Ovary (tissue), 9 donors: ENCODE measurements around the gene KCNH5. TPM values are rescaled to one million over a fixed set of nuclear protein-coding genes. Genes with fewer than 3 reads are reported as not detected.

ENCODE experiments used
- DNase-seq, 5 donors: peaks; one replicate each; pipeline ENCODE4 v3.0.0-alpha.2; 2019 to 2020
- H3K27ac ChIP-seq, 2 donors: fragments of 200-600 bp; one replicate each; pipeline versions ENCODE4 v1.5.1 to v1.8.0; 2019 to 2022
- H3K27me3 ChIP-seq: fragments of 200-600 bp; one replicate; pipeline ENCODE4 v1.8.0; 2022
- H3K36me3 ChIP-seq: fragments of 200-600 bp; sonication (generic); one replicate; pipeline ENCODE4 v1.5.1; 2019
- H3K4me1 ChIP-seq: one replicate; pipeline ENCODE4 v1.8.1; 2013; ENCODE audit warnings: mild to moderate bottlenecking, moderate library complexity; ENCODE audit not compliant: insufficient read depth
- H3K4me3 ChIP-seq: fragments of 200-600 bp; sonication (generic); one replicate; pipeline ENCODE4 v1.5.1; 2017
- H3K9me3 ChIP-seq, 2 donors: fragments of 200-600 bp in 1 of 2; sonication (generic) in 1 of 2; one replicate each; pipeline versions ENCODE4 v1.5.1 to v1.8.1; 2013 to 2019; ENCODE audit warnings: mild to moderate bottlenecking in 1 of 2, moderate library complexity in 1 of 2
- CTCF ChIP-seq, 3 donors: fragments of 450-650 bp in 2 of 3; fragments of 200-600 bp in 1 of 3; IDR thresholded peaks; one replicate each; pipeline versions ENCODE4 v1.5.1 to v1.8.0; 2016 to 2022; ENCODE audit warnings: antibody characterized with exemption in 3 of 3, mild to moderate bottlenecking in 1 of 3
- EP300 ChIP-seq: sonication (generic); formaldehyde crosslinking; IDR thresholded peaks from one replicate; pipeline ENCODE4 v1.6.1; 2017; ENCODE audit warnings: antibody characterized with exemption
- POLR2A ChIP-seq: fragments of 450-650 bp; IDR thresholded peaks from one replicate; pipeline ENCODE4 v1.6.1; 2017; ENCODE audit warnings: antibody characterized with exemption, mild to moderate bottlenecking, moderate library complexity
- WGBS, 3 donors: extraction: QIAGEN DNeasy Blood & Tissue Kit in 1 of 3; methylation state at CpG; one replicate each; pipeline versions ENCODE4 v1.1.5 to v1.1.7; 2013 to 2017; 5-methylcytosine and 5-hydroxymethylcytosine counted together
- intact Hi-C, 4 donors: fragments of 100-400 bp; cut with DNase I; formaldehyde crosslinking; loops; one replicate each; pipeline versions ENCODE4 v1.11.0 to v1.15.1; 2022 to 2023
- polyA plus RNA-seq, 2 donors: library from polyadenylated mRNA; stranded (reverse); fragments of 200-250 nt in 1 of 2; fragments of 350-450 nt in 1 of 2; fragmentation: Illumina TruSeq in 1 of 2; extraction: RNeasy Lipid Tissue Mini Kit (QIAGEN cat#74804) in 1 of 2; gene quantifications; one replicate each; pipeline ENCODE4 v1.2.3, GENCODE V29; 2013 to 2014
- total RNA-seq, 7 donors: library from RNA; depleted of rRNA in 2 of 7; stranded (reverse); fragments of >200 nt in 2 of 7; fragmentation: NEBNext Ultra II Directional in 3 of 7; extraction: Animal tissue kit (Norgen Biotek cat#: 25700) in 3 of 7; gene quantifications; one replicate each; pipeline versions ENCODE4 v1.1.0 to v1.2.4, GENCODE V29; 2016 to 2023
- donor health status: DM: no; HTN: no; CAD: no; lungs with moderate emphysema.
- donor health status: DM: no; HTN: no; CAD: no.
- donor health status: Bipolar disorder and iron deficiency.
- donor health status: DM: yes; HTN: yes; CAD: no.
- donor health status: DM: no; HTN: no; CAD: no.
- donor health status: DM: yes; HTN: yes; CAD: no.

The KCNH5 gene
- total and polyA plus RNA-seq, 9 donors, result 0.05 TPM; not detected in 7

DNA sequence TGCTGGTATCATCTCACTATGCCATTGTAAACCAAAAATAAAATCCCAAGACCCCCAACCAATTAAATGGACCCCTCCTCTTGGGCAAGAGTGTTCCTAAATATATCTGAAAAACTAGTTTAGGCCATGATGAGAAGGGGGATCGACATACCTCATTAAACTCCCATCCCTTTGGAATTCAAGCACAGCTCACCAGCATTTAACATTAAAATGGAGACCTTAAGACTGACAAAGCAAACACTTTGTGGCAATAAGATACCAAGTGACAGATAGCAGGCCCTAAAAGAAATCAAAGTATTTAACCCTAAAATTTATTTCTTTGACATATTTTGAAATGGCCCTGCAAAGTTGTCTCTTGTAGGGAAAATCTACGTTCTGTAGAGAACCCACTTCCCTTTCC, 387.9 kb downstream of the KCNH5 start:
- no peaks in the 10 kb centered on the region for H3K4me1 ChIP-seq
- DNase-seq, result no peak
- intact Hi-C loops, result no loop called here
- H3K9me3 ChIP-seq, result no peaks in the 10 kb centered on the region
- 76 to 80% (median 80%) methylated on average over 2 of the region's 2 CpGs for WGBS, 3 donors
- no peak overlapping the region for H3K4me3 ChIP-seq
- H3K27ac ChIP-seq, result no peak overlapping the region
- TF ChIP-seq EP300, result no peak
- no peak for TF ChIP-seq CTCF (IDR thresholded peaks at IDR 0.05)
- TF ChIP-seq POLR2A, result no peak
- no peaks in the 10 kb centered on the region for H3K36me3 ChIP-seq
- no peaks in the 10 kb centered on the region for H3K27me3 ChIP-seq

DNA sequence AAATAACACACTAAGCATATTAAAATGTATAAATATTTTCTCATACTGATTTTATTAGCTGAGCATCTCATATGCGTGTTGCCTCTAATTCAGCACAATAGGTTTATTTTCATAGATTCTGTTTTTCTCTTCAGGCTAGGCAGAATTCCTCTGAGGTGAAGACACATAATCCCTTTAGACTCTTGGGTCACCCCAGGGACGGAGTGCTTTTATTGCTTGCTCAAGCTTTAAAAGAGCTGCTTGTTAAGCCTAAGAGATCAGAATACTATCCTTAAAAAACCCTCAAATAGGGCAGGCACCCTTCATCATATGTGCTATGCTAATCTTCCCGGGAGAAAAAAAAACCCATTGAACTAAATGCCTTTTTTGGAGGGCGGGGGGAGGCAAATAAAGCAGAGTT, 390.1 kb downstream of the KCNH5 start:
- 23 to 31% (median 26%) methylated on average over 4 of the region's 4 CpGs for WGBS, 3 donors

DNA sequence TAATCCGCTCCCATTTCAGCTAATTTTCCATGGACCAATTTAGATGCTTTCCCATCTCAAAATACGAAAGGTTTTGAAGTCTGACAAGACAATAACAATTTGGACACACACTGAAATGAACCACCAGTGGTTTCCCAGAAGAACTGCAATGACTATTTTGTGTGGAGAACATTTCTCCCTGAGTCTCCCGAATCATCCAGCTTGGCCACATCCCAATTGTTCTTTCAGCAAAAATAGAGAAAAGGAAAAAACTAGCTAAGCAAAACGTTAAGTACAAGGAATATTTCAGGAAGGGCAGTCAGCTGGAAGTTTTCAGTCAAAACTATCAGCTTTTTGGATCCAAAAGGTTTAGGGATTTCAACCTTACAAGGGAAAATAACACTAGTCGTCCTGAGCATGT, 390.6 kb downstream of the KCNH5 start:
- H3K36me3 ChIP-seq, result no peaks in the 10 kb centered on the region
- H3K4me1 ChIP-seq, result no peaks in the 10 kb centered on the region
- no peak for TF ChIP-seq POLR2A
- no peak overlapping the region for H3K4me3 ChIP-seq
- H3K27me3 ChIP-seq, result no peaks in the 10 kb centered on the region
- H3K27ac ChIP-seq, result no peak overlapping the region
- intact Hi-C loops, result no loop called here
- 16 to 22% (median 18%) methylated on average over 5 of the region's 5 CpGs for WGBS, 3 donors
- no peak for DNase-seq
- no peaks in the 10 kb centered on the region for H3K9me3 ChIP-seq

More for the DNA sequence above, 390.1 kb downstream of the KCNH5 start:
- Histone ChIP-seq H3K36me3 (no peaks in the 10 kb centered on the region), H3K4me1 (no peaks in the 10 kb centered on the region), H3K27me3 (no peaks in the 10 kb centered on the region), H3K27ac (no peak overlapping the region), H3K4me3 (no peak overlapping the region), H3K9me3 (no peaks in the 10 kb centered on the region)
- no peak for DNase-seq
- intact Hi-C loops, result no loop called here
- TF ChIP-seq EP300 (no peak), POLR2A (no peak), CTCF (IDR thresholded peaks at IDR 0.05) (no peak)

Other genes starting within 250 kb of the KCNH5 start
- gene RHOJ, start 159.0 kb upstream of the KCNH5 start, total RNA-seq, result 10 to 100 TPM in 4 of 7 donors, 1 to 10 TPM in 3; 4.9 to 22.0 (median 16.1) TPM
- 10 to 100 TPM; 15.7 to 32.9 TPM for gene RHOJ, start 159.0 kb upstream of the KCNH5 start, polyA plus RNA-seq